GM12801 (cell line): Measurements from ENCODE around the gene CD69.

Experiments
- TF ChIP-seq, protein P1 (sequence below): IDR thresholded peaks from one replicate; pipeline ENCODE4 v1.5.1; 2011; ENCODE audit warnings: control low read depth; ENCODE audit not compliant: insufficient read length; ENCODE audit errors: extremely low read depth

Gene CD69

DNA sequence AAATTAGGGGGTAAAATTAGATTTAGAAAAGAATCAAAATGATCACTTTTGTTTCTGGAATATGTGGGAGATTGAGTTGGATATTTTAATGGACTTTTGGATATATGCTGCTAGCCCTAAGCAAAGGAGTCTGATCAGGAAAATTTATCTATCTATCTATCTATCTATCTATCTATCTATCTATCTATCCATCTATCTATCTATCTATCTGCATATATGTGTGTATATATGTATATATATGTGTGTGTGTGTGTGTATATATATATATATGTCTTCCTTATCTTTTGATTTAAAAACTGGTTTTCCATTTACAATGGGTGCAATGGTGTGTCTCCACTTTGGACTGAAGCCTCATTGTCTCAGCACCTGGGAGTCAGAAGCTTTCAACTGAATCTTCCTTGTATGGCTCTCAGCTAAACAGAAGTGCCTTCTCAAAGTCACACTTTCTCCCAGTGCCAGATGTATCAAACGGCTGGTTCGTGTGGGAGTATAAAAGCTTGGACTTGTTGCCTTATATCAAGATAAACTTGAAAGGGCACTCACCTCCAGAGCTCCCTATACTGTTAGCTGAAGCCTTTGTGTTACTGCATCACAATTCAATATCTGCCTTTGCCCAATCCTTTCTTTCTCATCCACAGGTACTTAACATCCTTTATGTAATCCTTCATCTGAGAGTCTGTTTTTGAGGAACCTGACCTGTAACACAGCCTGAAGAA is 31.6 kb upstream of the CD69 start:
- TF ChIP-seq, protein P1, sequence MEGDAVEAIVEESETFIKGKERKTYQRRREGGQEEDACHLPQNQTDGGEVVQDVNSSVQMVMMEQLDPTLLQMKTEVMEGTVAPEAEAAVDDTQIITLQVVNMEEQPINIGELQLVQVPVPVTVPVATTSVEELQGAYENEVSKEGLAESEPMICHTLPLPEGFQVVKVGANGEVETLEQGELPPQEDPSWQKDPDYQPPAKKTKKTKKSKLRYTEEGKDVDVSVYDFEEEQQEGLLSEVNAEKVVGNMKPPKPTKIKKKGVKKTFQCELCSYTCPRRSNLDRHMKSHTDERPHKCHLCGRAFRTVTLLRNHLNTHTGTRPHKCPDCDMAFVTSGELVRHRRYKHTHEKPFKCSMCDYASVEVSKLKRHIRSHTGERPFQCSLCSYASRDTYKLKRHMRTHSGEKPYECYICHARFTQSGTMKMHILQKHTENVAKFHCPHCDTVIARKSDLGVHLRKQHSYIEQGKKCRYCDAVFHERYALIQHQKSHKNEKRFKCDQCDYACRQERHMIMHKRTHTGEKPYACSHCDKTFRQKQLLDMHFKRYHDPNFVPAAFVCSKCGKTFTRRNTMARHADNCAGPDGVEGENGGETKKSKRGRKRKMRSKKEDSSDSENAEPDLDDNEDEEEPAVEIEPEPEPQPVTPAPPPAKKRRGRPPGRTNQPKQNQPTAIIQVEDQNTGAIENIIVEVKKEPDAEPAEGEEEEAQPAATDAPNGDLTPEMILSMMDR, result no peak

DNA sequence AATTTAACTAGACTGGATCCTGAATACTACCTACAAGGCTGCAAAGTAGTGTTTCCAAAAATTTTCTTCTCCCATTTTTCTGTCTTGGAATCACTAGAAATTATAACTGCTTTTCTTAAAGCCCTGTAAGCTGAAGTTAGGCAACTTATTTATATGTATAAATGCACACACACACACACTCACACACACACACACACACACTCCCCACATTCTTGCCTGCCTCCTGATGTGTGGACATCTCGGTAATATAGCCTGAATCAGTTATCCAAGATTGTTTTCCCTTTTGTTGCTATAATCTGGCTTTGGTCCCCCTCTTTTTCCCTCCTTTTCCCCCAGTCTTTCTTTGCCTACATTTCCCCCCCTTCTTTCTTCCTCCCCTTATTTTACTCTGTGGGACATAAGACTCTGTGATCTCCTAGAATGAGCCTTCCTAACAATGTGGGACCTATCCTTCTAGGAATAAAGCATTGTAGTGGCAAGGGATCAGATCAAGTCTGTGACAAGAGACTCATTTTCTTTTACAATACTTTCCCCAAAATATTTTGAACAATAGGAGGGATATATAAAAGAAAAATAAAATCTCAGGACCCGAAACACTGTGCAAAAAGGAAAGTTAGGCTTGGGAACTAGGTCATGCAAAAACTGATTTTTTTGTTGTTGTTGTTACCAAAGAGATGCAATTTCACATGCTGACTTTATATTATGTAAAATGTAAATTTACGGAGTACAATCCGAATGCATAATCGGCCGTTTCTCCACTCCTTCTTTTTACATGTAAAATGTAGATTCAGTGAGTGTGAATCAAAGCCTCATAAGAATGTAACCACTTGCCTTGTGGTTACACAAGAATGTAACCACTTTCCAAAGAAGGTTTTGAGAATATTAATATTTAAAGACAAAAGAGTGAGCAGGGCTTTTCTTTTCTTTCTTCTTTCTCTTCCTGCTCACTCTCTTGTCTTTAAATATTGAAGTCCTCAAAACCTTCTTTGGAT is 26.3 kb upstream of the CD69 start:
- TF ChIP-seq, protein P1, result no peak

DNA sequence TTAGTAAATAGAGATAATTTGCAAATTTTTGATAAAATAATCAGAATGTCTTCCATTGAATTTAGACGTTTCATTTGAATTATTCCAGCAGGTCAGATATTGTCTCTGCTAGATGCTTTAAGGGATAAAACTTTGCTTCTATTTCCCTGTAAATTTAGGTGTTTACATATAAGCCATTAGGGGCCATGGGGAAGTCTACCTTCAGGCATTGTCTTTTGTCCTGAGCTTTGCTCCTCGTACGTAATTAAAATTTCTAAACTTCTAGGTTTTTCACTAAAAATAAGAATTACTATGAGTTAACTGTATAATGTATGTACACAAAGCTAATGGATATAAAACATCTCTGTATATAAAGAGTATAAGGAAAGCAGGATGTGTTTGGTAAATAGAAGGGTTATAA is 24.1 kb upstream of the CD69 start:
- TF ChIP-seq, protein P1, result no peak

DNA sequence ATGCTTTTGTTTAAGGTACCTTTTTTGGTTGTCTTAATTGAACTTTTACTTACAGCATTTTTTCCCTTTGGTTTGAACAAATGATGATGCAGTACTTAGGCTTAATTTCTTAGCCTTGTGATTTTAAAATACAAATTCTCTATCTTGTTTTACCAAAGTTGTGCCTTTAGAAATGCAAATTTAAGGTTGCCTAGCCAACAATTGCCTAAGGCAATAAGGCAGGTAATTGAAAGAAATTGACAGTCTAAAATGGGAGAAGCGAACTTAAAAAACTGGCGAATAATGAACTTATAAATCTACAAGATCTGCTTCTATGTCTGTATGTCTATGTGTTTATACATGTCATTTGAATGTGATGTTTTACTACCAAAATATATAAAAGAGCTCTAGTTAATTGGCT is 23.6 kb upstream of the CD69 start:
- TF ChIP-seq, protein P1, result no peak

DNA sequence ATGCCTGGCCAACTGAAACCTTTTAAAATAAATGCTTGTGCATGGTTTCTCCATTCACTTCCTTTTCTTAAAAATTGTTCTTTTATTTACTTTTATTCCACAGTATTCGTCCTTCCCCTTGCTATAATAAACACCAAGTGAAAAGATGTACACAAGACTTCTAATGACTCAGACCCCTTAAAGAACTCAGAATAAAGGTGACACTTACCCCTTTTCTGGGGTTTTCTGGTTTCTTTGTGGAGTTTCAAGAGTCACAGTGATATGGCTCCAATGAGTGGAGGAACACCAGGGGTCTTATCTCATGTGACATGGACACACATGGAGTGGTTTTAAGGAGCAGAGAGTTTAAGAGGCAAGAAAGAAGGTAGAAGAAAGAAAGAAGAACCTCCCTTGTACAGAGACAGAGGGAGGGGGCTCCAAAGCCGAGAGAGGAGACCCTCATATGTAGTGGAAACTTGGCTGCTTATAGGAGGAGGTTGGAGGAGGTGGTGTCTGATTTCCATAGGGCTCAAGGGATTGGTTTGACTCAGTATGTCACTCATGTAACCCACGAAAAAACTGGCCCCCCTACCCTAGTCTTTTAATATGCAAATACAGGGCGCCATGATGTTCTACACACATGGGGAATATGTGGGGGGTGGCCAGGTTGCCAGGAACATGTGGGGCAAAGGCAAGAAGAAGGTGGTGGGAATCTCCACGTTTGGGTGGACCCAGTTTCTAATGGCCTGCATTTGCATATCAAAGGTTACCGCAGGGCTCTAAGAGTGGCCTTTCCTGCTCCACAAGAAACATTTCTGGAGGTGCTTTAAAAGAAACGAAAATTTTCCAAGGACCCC is 22.1 kb upstream of the CD69 start:
- TF ChIP-seq, protein P1, result no peak

DNA sequence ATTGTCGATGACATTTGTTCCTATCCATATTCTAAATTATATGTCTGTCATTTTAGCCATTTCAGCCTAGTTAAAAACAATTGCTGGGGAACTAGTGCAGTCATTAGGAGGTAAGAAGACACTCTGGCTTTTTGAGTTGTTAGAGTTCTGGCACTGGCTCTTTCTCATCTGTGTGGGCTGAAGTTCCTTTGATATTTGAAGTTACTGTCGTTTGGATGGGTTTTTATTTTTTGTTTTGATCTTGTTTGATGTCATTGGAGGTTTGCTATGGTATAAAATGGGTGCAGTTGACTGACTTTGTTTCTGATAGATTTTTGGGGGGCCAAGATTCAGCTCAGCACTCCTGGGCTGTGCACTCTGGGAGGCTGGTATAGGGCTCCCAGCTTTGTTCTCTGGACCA is 20.7 kb upstream of the CD69 start:
- TF ChIP-seq, protein P1, result no peak

DNA sequence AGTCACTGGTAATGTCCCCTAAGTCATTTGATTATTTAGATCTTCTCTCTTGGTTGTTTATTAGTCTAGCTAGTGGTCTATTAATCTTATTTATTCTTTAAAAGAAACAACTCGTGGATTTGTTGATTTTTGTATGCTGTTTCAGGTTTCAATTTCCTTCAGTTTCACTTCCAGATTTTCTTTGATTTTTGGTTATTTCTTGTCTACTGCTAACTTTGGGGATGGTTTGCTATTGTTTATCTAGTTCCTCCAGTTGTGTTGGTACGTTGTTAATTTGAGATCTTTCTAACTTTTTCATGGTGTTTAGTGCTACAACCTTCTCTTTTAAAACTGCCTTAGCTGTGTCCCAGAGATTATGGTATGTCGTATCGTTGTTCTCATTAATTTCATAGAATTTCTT is 18.5 kb upstream of the CD69 start:
- TF ChIP-seq, protein P1, result no peak
